LNCaP clone FGC (cell line): ENCODE data around the gene SRCIN1.

ENCODE experiments used
- DNase-seq: peaks from one replicate; pipeline ENCODE4 v3.0.0-alpha.2; 2011; ENCODE audit warnings: low read depth
- H3K4me3 ChIP-seq: 2 replicates; pipeline ENCODE4 v1.5.1; 2011; ENCODE audit warnings: mild to moderate bottlenecking, low read depth, low read length, control low read depth
- TF ChIP-seq, protein P1 (sequence below): IDR thresholded peaks from 2 replicates; pipeline ENCODE4 v1.5.1; 2012; ENCODE audit warnings: mild to moderate bottlenecking; ENCODE audit not compliant: control insufficient read depth, insufficient read depth; ENCODE audit errors: extremely low read depth

SRCIN1 gene

DNA sequence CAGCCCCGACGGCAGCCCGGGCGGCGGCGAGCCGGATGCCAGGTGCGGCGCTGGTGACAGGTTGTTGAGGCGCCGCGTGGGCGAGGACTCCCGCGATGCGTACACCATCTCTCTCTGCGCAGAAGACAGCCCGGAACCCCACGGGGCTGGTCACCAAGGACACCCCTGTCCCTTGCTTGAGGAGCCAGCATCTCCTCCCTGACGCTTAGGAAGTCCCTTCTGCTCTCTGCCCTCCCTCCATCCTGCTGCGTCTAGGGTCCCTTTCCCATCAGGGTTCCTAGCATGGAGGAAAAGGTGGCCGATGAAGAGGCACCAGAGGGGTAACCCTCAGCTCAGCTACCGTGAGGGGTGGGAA lies 43.6 kb downstream of the SRCIN1 start:
- H3K4me3 ChIP-seq, result no peak overlapping the region
- TF ChIP-seq, protein P1, sequence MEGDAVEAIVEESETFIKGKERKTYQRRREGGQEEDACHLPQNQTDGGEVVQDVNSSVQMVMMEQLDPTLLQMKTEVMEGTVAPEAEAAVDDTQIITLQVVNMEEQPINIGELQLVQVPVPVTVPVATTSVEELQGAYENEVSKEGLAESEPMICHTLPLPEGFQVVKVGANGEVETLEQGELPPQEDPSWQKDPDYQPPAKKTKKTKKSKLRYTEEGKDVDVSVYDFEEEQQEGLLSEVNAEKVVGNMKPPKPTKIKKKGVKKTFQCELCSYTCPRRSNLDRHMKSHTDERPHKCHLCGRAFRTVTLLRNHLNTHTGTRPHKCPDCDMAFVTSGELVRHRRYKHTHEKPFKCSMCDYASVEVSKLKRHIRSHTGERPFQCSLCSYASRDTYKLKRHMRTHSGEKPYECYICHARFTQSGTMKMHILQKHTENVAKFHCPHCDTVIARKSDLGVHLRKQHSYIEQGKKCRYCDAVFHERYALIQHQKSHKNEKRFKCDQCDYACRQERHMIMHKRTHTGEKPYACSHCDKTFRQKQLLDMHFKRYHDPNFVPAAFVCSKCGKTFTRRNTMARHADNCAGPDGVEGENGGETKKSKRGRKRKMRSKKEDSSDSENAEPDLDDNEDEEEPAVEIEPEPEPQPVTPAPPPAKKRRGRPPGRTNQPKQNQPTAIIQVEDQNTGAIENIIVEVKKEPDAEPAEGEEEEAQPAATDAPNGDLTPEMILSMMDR, result no peak
- no peak for DNase-seq

DNA sequence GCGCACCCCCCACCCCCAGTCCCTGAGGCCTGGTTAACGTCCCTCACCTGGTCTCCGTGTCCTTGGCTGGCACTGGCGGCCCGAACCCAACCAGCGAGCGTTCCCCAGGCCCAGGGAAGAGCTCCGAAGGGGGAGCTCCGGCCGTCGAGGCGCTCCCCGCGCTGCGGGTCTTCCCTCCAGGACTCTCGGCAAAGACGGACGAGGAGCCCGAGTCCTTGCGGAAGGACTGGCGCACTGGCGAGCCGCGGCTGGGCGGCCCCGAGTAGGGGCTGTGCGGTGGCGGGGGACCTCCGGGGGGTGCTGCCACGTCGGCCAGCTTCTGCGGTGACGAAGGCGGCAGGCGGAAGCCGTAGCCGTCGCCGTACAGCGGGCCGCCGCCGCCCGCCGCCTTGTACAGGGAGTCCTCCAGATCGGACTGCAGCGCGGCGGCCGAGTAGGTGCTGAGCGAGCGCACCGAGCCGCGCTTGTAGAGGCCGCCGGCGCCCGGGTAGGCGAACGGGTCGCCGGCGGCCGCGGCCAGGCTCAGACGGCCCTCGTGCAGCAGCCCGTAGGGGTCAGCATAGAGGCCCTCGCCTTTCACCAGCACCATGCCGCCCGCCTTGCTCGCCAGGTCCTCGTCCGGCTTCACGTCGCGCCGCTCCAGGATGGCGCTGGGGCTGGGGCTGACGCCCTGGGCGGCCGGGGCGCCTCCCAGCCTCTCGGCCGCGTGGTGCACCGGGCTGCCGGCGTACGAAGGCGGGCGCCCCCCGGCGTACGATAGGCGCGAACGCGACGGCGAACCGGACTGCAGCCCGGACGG lies 44.1 kb downstream of the SRCIN1 start:
- H3K4me3 ChIP-seq, result no peak overlapping the region
- TF ChIP-seq, protein P1, result no peak
- DNase-seq, result no peak

DNA sequence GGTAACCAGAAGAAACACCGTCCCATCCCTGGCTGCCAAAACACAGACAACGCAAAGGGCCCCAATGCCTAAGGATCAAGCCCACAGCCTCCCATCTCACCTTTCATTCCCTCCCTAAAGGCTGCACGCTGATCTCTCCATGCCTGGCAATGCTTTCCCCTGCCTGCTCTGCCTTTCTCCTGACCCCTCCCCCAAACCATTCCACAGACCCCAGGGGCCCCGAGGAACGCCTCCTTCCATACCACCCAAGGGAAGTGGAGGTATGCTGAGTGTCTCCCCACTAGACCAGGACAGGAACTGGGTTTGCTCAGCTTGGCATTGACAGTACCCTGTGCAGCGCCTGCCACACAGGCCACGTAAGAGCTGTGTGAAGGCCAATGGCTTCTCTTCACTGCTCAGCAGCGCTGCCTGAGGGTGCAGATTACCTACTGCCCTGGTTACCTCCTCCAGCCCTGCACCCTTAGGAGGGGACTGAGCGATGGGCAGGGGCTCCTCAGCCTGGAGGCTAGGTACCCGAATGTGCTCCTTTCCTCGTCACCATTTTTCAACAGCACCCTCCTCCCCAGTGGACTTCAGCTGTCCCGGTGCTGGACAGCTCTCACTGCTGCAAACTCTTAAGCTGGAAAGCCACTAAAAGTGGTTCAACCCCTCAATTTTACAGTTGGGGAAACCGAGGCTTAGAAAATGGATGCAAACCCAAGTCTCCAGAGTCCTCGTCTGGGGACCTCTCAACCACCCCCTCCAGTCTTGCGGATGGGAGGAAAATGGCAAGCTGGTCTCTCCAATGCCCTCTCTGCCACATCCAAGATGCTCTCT lies 45.0 kb downstream of the SRCIN1 start:
- TF ChIP-seq, protein P1, result no peak

DNA sequence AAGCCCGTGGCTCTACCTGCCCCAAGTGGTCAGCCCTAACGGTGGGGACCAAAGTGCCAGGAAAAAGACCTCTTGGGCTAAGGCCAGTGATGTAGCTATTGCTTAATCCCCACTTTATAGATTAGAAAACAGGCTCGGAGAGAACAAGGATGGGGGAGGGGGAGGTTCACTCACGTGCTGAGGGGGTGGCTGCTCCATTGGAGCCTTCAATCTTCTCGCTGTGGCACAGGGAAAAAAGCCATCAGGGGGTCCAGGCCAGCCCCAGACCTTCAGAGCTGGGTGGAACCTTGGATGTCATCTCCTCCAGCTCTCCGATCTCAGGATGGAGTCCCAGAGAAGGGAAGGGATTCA lies 45.9 kb downstream of the SRCIN1 start:
- TF ChIP-seq, protein P1, result no peak
- DNase-seq, result no peak
- H3K4me3 ChIP-seq, result no peak overlapping the region

More for the DNA sequence above, 45.0 kb downstream of the SRCIN1 start:
- no peak for DNase-seq
- H3K4me3 ChIP-seq, result no peak overlapping the region

DNA sequence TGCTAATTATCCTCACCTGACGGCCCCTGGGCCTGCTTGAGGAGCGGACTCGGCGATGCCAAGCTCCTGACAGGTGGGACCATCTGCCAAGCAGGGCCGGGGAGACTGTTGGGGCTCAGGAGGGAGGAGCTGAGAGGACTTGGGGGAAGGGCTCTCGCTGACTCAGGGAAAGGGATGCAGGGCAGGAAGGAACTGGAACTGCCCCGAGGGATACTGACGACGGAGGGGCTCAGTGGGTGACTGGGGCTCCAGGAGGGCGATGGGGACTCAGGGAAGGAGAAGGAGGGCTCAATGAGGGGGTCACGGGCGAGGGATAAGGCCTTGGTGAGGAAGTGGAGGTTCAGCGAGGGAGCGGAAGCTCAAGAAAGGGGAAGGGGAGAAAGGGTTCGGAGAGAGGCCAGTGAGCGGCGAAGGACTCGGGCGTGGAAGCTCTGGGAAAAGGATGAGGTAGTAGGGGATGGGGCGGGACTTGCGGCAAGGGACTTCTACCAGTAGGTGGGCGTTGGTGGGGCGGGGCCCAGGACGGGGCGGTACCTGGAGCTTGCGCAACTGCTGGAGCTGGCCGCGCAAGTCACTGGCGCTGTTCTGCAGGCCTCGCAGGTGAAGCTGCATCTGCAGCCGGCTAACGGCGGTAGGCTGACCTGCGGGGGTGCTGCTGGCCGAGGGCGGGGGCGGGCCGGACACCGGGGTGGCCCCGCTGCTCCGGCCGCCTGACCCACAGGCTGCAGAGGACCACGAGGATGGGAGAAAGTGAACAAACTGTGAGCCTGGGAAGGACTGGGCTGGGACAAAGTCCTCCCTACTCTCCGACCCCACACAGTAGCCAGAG lies 46.5 kb downstream of the SRCIN1 start:
- no peak overlapping the region for H3K4me3 ChIP-seq
- TF ChIP-seq, protein P1, result no peak
- DNase-seq, result no peak

DNA sequence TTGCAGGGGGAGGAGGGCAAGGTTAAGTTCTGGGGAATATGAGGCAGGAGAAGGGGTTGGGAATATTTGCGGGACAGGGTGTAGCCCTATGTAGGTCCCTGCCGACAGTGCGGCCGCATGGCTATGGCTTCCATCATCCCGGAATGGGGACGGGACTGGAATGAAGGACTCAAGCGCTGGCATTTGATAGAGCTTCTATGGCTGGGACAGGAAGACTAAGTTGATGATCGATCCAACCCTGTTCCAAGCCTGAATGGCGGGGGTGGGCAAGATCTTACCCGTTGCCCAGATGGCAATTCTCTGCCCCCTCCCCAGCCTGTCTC lies 47.1 kb downstream of the SRCIN1 start:
- H3K4me3 ChIP-seq, result no peak overlapping the region
- DNase-seq, result no peak
- TF ChIP-seq, protein P1, result no peak
